Activated CD4-positive, alpha-beta T cell treated with anti-CD3 and anti-CD28 coated beads, Interleukin-2, amount 50 U/mL, for 24 hours (primary cell): ENCODE data around the gene ITPR1.

ENCODE experiments used
- DNase-seq, 2 donors: peaks; one replicate each; pipeline ENCODE4 v3.0.0-alpha.2; 2020; ENCODE audit warnings: low read depth in 1 of 2, low spot score in 1 of 2

ITPR1 gene

GRCh38 chr3:4865714-4866113 lies 372.6 kb downstream of the ITPR1 start:
- DNase-seq, result no peak

- DNase-seq, result no peak
Observed at GRCh38 chr3:4866866-4867265, 373.7 kb downstream of the ITPR1 start.

- no peak for DNase-seq
Observed at GRCh38 chr3:4877173-4877787, 384.1 kb downstream of the ITPR1 start.

GRCh38 chr3:4880850-4881249 lies 387.7 kb downstream of the ITPR1 start:
- DNase-seq, result no peak

- DNase-seq, result no peak
Observed at GRCh38 chr3:4882548-4882947, 389.4 kb downstream of the ITPR1 start.

- DNase-seq, result no peak
Observed at GRCh38 chr3:4883011-4883410, 389.9 kb downstream of the ITPR1 start.

GRCh38 chr3:4884888-4885287 lies 391.7 kb downstream of the ITPR1 start:
- DNase-seq, result no peak

- no peak for DNase-seq
Observed at GRCh38 chr3:4885316-4885715, 392.2 kb downstream of the ITPR1 start.

- no peak for DNase-seq
Observed at GRCh38 chr3:4886448-4886847, 393.3 kb downstream of the ITPR1 start.

- DNase-seq, result no peak
Observed at GRCh38 chr3:4887177-4887576, 394.0 kb downstream of the ITPR1 start.

- DNase-seq, result no peak
Observed at GRCh38 chr3:4888913-4889846, 396.0 kb downstream of the ITPR1 start.

GRCh38 chr3:4889896-4890295 lies 396.7 kb downstream of the ITPR1 start:
- no peak for DNase-seq

- no peak for DNase-seq
Observed at GRCh38 chr3:4894891-4895530, 401.9 kb downstream of the ITPR1 start.

- DNase-seq, result no peak
Observed at GRCh38 chr3:4895838-4896237, 402.7 kb downstream of the ITPR1 start.
